Testis (tissue), 2 donors: ENCODE measurements around the gene FARS2.

ENCODE experiments used
- CTCF ChIP-seq, 3 experiments: fragments of 450-650 bp in 2 of 3; fragments of 200-600 bp in 1 of 3; sonication (generic) in 1 of 3; IDR thresholded peaks; one replicate each; pipeline ENCODE4 v1.5.1; 2016 to 2019; ENCODE audit warnings: antibody characterized with exemption in 3 of 3, mild to moderate bottlenecking in 2 of 3, moderate library complexity in 1 of 3
- POLR2A ChIP-seq: fragments of 450-650 bp; IDR thresholded peaks from one replicate; pipeline ENCODE4 v1.6.1; 2017; ENCODE audit warnings: antibody characterized with exemption, mild to moderate bottlenecking, moderate library complexity

GRCh38 chr6:5599127-5599526 is 337.8 kb downstream of the FARS2 start:
- no peak for TF ChIP-seq CTCF (IDR thresholded peaks at IDR 0.05)
- TF ChIP-seq POLR2A: no peak
